HepG2 (cell line): ENCODE results near the gene CAPSL. TPM values are rescaled to one million over a fixed set of nuclear protein-coding genes. Genes with fewer than 3 reads are reported as not detected.

Experiments
- ATAC-seq: fragments of 200-7000 bp; cut with Tn5 transposase; 3 replicates; pipeline ENCODE4 v1.9.1; 2020; ENCODE audit warnings: mild to moderate bottlenecking, moderate library complexity
- BruUV-seq: library from RNA; stranded (reverse); fragments of 400-500 nt; replicated peaks from 2 replicates; lab custom pipeline; 2021; lab: Mats Ljungman, UMichigan
- CTCF ChIA-PET: fragments of 300-600 bp; formaldehyde crosslinking; extraction: SDS; loops from one replicate; lab custom pipeline; 2021; ENCODE audit warnings: low total read pairs, inconsistent platforms, low intra/inter-chr PET ratio; lab: Yijun Ruan, JAX
- POLR2A ChIA-PET: fragments of 350-600 bp; sonication (Branson Sonifier 250); formaldehyde crosslinking; loops from one replicate; lab custom pipeline; 2020; ENCODE audit warnings: antibody characterized with exemption, inconsistent platforms; lab: Yijun Ruan, JAX
- DNase-seq: peaks from one replicate; pipeline ENCODE4 v3.0.0-alpha.2; 2015; ENCODE audit warnings: low spot score
- FAIRE-seq: peaks from 3 replicates; lab custom pipeline; 2011; peaks lifted over from hg19 to GRCh38; lab: Jason Lieb, UNC
- H2AFZ ChIP-seq: one replicate; pipeline ENCODE4 v1.6.1; 2011; ENCODE audit warnings: low read length, inconsistent platforms
- H3K27ac ChIP-seq: fragments of 300-600 bp; 3 replicates; pipeline ENCODE4 v1.8.0; 2011; ENCODE audit warnings: mixed run types, mild to moderate bottlenecking, mixed read lengths, low read length, inconsistent platforms; ENCODE audit not compliant: insufficient read depth; ENCODE audit errors: extremely low read length
- H3K27me3 ChIP-seq, 2 experiments: fragments of 200-600 bp in 1 of 2; 2 replicates in 1 of 2; 3 replicates in 1 of 2; pipeline versions ENCODE4 v1.6.0 to v1.8.0; 2011; ENCODE audit warnings: low read length in 2 of 2, mild to moderate bottlenecking in 2 of 2, moderate library complexity in 2 of 2, inconsistent platforms in 1 of 2; ENCODE audit not compliant: insufficient read depth in 2 of 2, control insufficient read depth in 1 of 2
- H3K36me3 ChIP-seq, 2 experiments: fragments of 200-600 bp in 1 of 2; replicated peaks in 1 of 2; 2 replicates in 1 of 2; 3 replicates in 1 of 2; pipeline versions ENCODE4 v1.5.1 to v1.8.0; 2011; ENCODE audit warnings: low read length in 2 of 2, inconsistent platforms in 1 of 2; ENCODE audit not compliant: insufficient read depth in 2 of 2, control insufficient read depth in 1 of 2
- H3K4me1 ChIP-seq: 2 replicates; pipeline ENCODE4 v1.5.1; 2012; ENCODE audit warnings: low read length, inconsistent platforms; ENCODE audit not compliant: insufficient read depth
- H3K4me2 ChIP-seq: 2 replicates; pipeline ENCODE4 v1.6.0; 2011; ENCODE audit warnings: low read depth, low read length, inconsistent platforms
- H3K4me3 ChIP-seq, 3 experiments: fragments of 200-600 bp in 1 of 3; sonication (generic), shearing (Covaris generic) in 1 of 3; replicated peaks in 1 of 3; 2 replicates each; pipeline ENCODE4 v1.5.1; 2011 to 2016; ENCODE audit warnings: low read length in 3 of 3, inconsistent platforms in 2 of 3, low read depth in 2 of 3, mild to moderate bottlenecking in 2 of 3, control low read depth in 1 of 3, mixed read lengths in 1 of 3; ENCODE audit not compliant: insufficient read depth in 1 of 3
- H3K79me2 ChIP-seq: one replicate; pipeline ENCODE4 v1.6.1; 2011; ENCODE audit warnings: low read length, inconsistent platforms; ENCODE audit not compliant: insufficient read depth
- H3K9ac ChIP-seq: 2 replicates; pipeline ENCODE4 v1.6.0; 2011; ENCODE audit warnings: mild to moderate bottlenecking, low read depth, low read length, inconsistent platforms; ENCODE audit not compliant: insufficient read depth
- H3K9me3 ChIP-seq: 2 replicates; pipeline ENCODE4 v1.5.1; 2012; ENCODE audit warnings: mild to moderate bottlenecking, low read length
- H4K20me1 ChIP-seq: 2 replicates; pipeline ENCODE4 v1.6.0; 2011; ENCODE audit warnings: inconsistent platforms, mild to moderate bottlenecking, low read length, moderate library complexity; ENCODE audit not compliant: insufficient read depth
- CHD4 ChIP-seq: fragments of 200-600 bp; sonication (generic); IDR thresholded peaks from 2 replicates; pipeline ENCODE4 v1.7.0; 2017; ENCODE audit warnings: mild to moderate bottlenecking, low read length, borderline replicate concordance
- GZF1 ChIP-seq: sonication (generic); formaldehyde crosslinking; IDR thresholded peaks from 2 replicates; pipeline ENCODE4 v1.5.1; 2020; ENCODE audit warnings: mild to moderate bottlenecking, missing genetic modification reagents
- HDAC6 ChIP-seq: fragments of 200-600 bp; sonication (generic); IDR thresholded peaks from 2 replicates; pipeline ENCODE4 v1.7.0; 2017; ENCODE audit warnings: mild to moderate bottlenecking, antibody characterized with exemption, low read length, low read depth
- HHEX ChIP-seq: IDR thresholded peaks from 2 replicates; pipeline ENCODE4 v1.6.1; 2016; ENCODE audit warnings: control low read depth
- MAF1 ChIP-seq: sonication (generic); formaldehyde crosslinking; IDR thresholded peaks from 2 replicates; pipeline ENCODE4 v1.5.0; 2020; ENCODE audit warnings: missing genetic modification reagents, borderline replicate concordance
- MXI1 ChIP-seq: IDR thresholded peaks from 3 replicates; pipeline ENCODE4 v1.6.1; 2012; ENCODE audit warnings: low read depth, low read length, inconsistent platforms, borderline replicate concordance
- SATB2 ChIP-seq: sonication (generic); formaldehyde crosslinking; IDR thresholded peaks from 2 replicates; pipeline ENCODE4 v1.5.0; 2020; ENCODE audit warnings: missing genetic modification reagents
- TAF15 ChIP-seq: fragments of 200-400 bp; formaldehyde crosslinking; IDR thresholded peaks from one replicate; pipeline ENCODE4 v1.6.1; 2018; ENCODE audit warnings: mild to moderate bottlenecking, low read depth, low read length; ENCODE audit not compliant: poor library complexity, severe bottlenecking
- WIZ ChIP-seq: sonication (generic); formaldehyde crosslinking; IDR thresholded peaks from 2 replicates; pipeline ENCODE4 v1.5.1; 2020; ENCODE audit warnings: mild to moderate bottlenecking, missing genetic modification reagents
- ZBTB21 ChIP-seq: sonication (generic); formaldehyde crosslinking; IDR thresholded peaks from 2 replicates; pipeline ENCODE4 v1.4.0; 2020; ENCODE audit warnings: missing genetic modification reagents
- ZNF260 ChIP-seq: sonication (generic); formaldehyde crosslinking; IDR thresholded peaks from 2 replicates; pipeline ENCODE4 v1.4.0; 2020; ENCODE audit warnings: missing genetic modification reagents, low read depth, mild to moderate bottlenecking, borderline replicate concordance
- ZNF510 ChIP-seq: sonication (generic); formaldehyde crosslinking; IDR thresholded peaks from 2 replicates; pipeline ENCODE4 v1.4.0; 2020; ENCODE audit warnings: low read depth, mild to moderate bottlenecking, missing genetic modification reagents
- ZNF615 ChIP-seq: sonication (generic); formaldehyde crosslinking; IDR thresholded peaks from 2 replicates; pipeline ENCODE4 v1.5.0; 2020; ENCODE audit warnings: mild to moderate bottlenecking, missing genetic modification reagents, borderline replicate concordance
- WGBS: methylation state at CpG from one replicate; pipeline ENCODE4 v1.1.6; 2017; ENCODE audit warnings: low lambda C conversion rate; 5-methylcytosine and 5-hydroxymethylcytosine counted together
- in situ Hi-C: cut with HindIII; loops from 2 replicates; pipeline ENCODE4 v1.10.0; 2017; ENCODE audit warnings: low pct_unique_long_range_greater_than_20kb; ENCODE audit not compliant: extremely low pct_ligation_motif_present
- intact Hi-C: fragments of 100-400 bp; cut with micrococcal nuclease; formaldehyde crosslinking; loops from one replicate; pipeline ENCODE4 v1.10.0; 2022; ENCODE audit not compliant: unreplicated experiment
- polyA plus RNA-seq, 8 experiments: library from polyadenylated mRNA; depleted of rRNA in 3 of 8; stranded (reverse) in 7 of 8; unstranded in 1 of 8; fragments of >200 nt; fragmentation: Illumina TruSeq in 4 of 8; extraction: Trizol in 4 of 8; gene quantifications; 2 replicates each; pipeline versions ENCODE4 v1.2.1 to v1.2.3, GENCODE V29; 2011 to 2016; ENCODE audit warnings: low read depth in 4 of 8, missing spikeins in 1 of 8, mixed read lengths in 1 of 8; ENCODE audit not compliant: insufficient read depth in 1 of 8
- total RNA-seq, 5 experiments: library from RNA; depleted of rRNA; stranded (reverse); fragments of >200 nt; fragmentation: Illumina TruSeq; extraction: Trizol; gene quantifications; 2 replicates each; pipeline ENCODE4 v1.2.3, GENCODE V29; 2016; ENCODE audit warnings: low read depth in 1 of 5
- TF ChIP-seq, protein P1 (sequence below): IDR thresholded peaks from 2 replicates; pipeline ENCODE4 v1.6.1; 2016; ENCODE audit warnings: mild to moderate bottlenecking, missing biosample characterization, missing genetic modification reagents
- TF ChIP-seq, protein P2 (sequence below): sonication (generic); formaldehyde crosslinking; IDR thresholded peaks from 2 replicates; pipeline ENCODE4 v1.5.0; 2020; ENCODE audit warnings: missing genetic modification reagents, mild to moderate bottlenecking, borderline replicate concordance
- TF ChIP-seq, protein P3 (sequence below): sonication (generic); formaldehyde crosslinking; IDR thresholded peaks from 2 replicates; pipeline ENCODE4 v1.4.0; 2020; ENCODE audit warnings: missing genetic modification reagents

The CAPSL gene
- total and polyA plus RNA-seq, 2 of the 13 experiments (the other 11 are each of a cell fraction or from before 2014, with no cell fraction given): not detected

DNA sequence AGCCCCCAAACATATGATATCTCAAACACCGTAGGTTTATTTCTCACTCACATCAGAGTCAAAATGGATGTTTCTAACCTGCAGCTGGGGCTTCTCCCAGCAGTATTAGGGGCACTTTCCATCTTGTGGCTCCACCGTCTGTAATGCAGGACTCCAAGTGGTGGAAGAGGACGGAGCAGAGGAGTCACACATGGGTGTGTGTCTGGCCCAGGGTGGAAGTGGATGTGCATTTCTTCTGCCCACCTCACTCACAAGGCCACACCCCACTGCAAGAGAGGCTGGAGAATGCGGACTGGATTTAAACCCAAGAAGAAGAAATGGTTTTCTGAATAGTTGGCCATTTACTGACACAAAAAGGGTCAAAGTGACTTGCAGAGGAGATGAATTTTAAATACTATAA, 67.8 kb downstream of the CAPSL start:
- in situ Hi-C loops: no loop called here

DNA sequence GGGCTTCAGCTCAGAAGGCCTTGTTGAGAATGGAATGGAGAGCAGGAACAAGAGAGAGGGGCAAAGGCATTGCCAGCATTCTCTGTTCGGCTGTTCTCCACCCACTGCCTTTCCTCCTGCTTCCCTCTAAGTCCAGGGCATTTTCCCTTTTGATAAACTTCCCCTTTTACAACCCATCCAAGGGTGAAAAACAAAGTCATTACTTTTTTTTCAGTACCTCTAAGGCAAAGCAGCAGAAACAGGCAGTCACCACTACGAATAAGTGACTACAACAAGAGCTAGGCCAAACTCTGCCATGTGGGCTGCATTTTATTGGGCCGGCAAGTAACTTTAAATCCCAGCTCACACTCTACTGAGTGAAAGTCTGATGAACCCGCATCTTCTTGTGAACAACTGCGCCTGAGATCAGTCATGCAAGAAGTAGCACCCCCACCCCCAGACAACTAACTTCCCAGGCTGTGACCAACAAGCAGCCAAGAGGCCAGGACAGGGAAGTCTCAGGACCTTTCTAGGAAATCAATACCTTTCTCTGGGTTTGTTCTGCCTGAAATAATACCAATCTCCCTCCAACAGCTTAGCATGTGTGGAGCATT, 68.6 kb downstream of the CAPSL start:
- DNase-seq: no peak
- intact Hi-C loops: no loop called here
- ChIA-PET CTCF (no interaction called here), POLR2A (no interaction called here)
- no peak for ATAC-seq
- Histone ChIP-seq H3K4me3 (no peak overlapping the region), H3K9me3 (no peaks in the 10 kb centered on the region), H3K4me2 (no peak overlapping the region), H4K20me1 (no peaks in the 10 kb centered on the region), H3K79me2 (no peaks in the 10 kb centered on the region), H2AFZ (no peak overlapping the region), H3K27me3 (no peaks in the 10 kb centered on the region), H3K27ac (no peak overlapping the region), H3K36me3 (no peaks in the 10 kb centered on the region), H3K4me1 (no peaks in the 10 kb centered on the region), H3K9ac (no peak overlapping the region)
- no TSS peak for BruUV-seq
- FAIRE-seq: no peak
- in situ Hi-C loops: no loop called here
- WGBS: 26% methylated on average over 5 of the region's 5 CpGs
- TF ChIP-seq, protein P1, sequence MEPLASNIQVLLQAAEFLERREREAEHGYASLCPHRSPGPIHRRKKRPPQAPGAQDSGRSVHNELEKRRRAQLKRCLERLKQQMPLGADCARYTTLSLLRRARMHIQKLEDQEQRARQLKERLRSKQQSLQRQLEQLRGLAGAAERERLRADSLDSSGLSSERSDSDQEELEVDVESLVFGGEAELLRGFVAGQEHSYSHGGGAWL (CRISPR knock-in tag): no peak
- TF ChIP-seq TAF15 (no peak), HDAC6 (no peak), ZBTB21 (CRISPR knock-in tag) (no peak), ZNF510 (CRISPR knock-in tag) (no peak), CHD4 (no peak), HHEX (no peak), ZNF615 (CRISPR knock-in tag) (no peak), GZF1 (CRISPR knock-in tag) (no peak), SATB2 (CRISPR knock-in tag) (no peak), MAF1 (CRISPR knock-in tag) (no peak), WIZ (CRISPR knock-in tag) (no peak), ZNF260 (CRISPR knock-in tag) (no peak)
- TF ChIP-seq, protein P2, sequence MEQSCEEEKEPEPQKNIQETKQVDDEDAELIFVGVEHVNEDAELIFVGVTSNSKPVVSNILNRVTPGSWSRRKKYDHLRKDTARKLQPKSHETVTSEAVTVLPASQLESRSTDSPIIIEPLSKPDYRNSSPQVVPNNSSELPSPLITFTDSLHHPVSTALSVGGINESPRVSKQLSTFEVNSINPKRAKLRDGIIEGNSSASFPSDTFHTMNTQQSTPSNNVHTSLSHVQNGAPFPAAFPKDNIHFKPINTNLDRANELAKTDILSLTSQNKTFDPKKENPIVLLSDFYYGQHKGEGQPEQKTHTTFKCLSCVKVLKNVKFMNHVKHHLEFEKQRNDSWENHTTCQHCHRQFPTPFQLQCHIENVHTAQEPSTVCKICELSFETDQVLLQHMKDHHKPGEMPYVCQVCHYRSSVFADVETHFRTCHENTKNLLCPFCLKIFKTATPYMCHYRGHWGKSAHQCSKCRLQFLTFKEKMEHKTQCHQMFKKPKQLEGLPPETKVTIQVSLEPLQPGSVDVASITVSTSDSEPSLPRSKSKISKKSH (CRISPR knock-in tag): no peak

More for the DNA sequence above, 67.8 kb downstream of the CAPSL start:
- FAIRE-seq: no peak
- no peak for ATAC-seq
- Histone ChIP-seq H3K4me2 (no peak overlapping the region), H3K4me1 (no peaks in the 10 kb centered on the region), H3K79me2 (no peaks in the 10 kb centered on the region), H3K4me3 (no peak overlapping the region), H3K27me3 (no peaks in the 10 kb centered on the region), H3K27ac (no peak overlapping the region), H2AFZ (no peak overlapping the region), H3K36me3 (no peaks in the 10 kb centered on the region), H3K9me3 (no peaks in the 10 kb centered on the region), H4K20me1 (no peaks in the 10 kb centered on the region), H3K9ac (no peak overlapping the region)
- ChIA-PET POLR2A (no interaction called here), CTCF (no interaction called here)
- intact Hi-C loops: no loop called here
- BruUV-seq: no TSS peak
- DNase-seq: no peak
- 5% methylated on average over 4 of the region's 4 CpGs for WGBS
- no peak for TF ChIP-seq MXI1
- TF ChIP-seq, protein P3, sequence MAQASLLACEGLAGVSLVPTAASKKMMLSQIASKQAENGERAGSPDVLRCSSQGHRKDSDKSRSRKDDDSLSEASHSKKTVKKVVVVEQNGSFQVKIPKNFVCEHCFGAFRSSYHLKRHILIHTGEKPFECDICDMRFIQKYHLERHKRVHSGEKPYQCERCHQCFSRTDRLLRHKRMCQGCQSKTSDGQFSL: no peak
